Fibroblast of lung (primary cell): ENCODE measurements around the gene FOXC1. TPM values are rescaled to one million over a fixed set of nuclear protein-coding genes. Genes with fewer than 3 reads are reported as not detected.

Source experiments
- DNase-seq, 2 donors: peaks; one replicate each; pipeline versions ENCODE4 v3.0.0 to v3.0.0-alpha.2; 2010; ENCODE audit warnings: low read depth in 2 of 2
- H2AFZ ChIP-seq: 2 replicates; pipeline ENCODE4 v1.5.1; 2012; ENCODE audit warnings: low read length, control low read depth, inconsistent platforms
- H3K27ac ChIP-seq: 2 replicates; pipeline ENCODE4 v1.5.1; 2011; ENCODE audit warnings: low read length, control low read depth; ENCODE audit not compliant: insufficient read depth
- H3K27me3 ChIP-seq: 2 replicates; pipeline ENCODE4 v1.5.1; 2011; ENCODE audit warnings: mild to moderate bottlenecking, low read length; ENCODE audit not compliant: control insufficient read depth, insufficient read depth
- H3K36me3 ChIP-seq: 2 replicates; pipeline ENCODE4 v1.5.1; 2011; ENCODE audit warnings: low read length; ENCODE audit not compliant: control insufficient read depth, insufficient read depth
- H3K4me1 ChIP-seq: 2 replicates; pipeline ENCODE4 v1.5.1; 2011; ENCODE audit warnings: low read length; ENCODE audit not compliant: control insufficient read depth, insufficient read depth; ENCODE audit errors: extremely low read depth
- H3K4me2 ChIP-seq: 2 replicates; pipeline ENCODE4 v1.5.1; 2011; ENCODE audit warnings: low read length, control low read depth; ENCODE audit not compliant: insufficient read depth; ENCODE audit errors: extremely low read depth
- H3K4me3 ChIP-seq, 4 experiments: fragments of 200-600 bp in 1 of 4; sonication (generic) in 1 of 4; replicated peaks in 1 of 4; 2 replicates each; pipeline ENCODE4 v1.5.1; 2011 to 2016; ENCODE audit warnings: low read length in 4 of 4, low read depth in 3 of 4, mild to moderate bottlenecking in 3 of 4, control low read depth in 2 of 4, inconsistent platforms in 1 of 4, mixed read lengths in 1 of 4; ENCODE audit not compliant: insufficient read depth in 1 of 4; ENCODE audit errors: control extremely low read depth in 1 of 4
- H3K79me2 ChIP-seq: 2 replicates; pipeline ENCODE4 v1.5.1; 2012; ENCODE audit warnings: mild to moderate bottlenecking, low read length, inconsistent platforms; ENCODE audit not compliant: control insufficient read depth, insufficient read depth
- H3K9ac ChIP-seq: 2 replicates; pipeline ENCODE4 v1.5.1; 2011; ENCODE audit warnings: mild to moderate bottlenecking, low read length, control low read depth; ENCODE audit not compliant: insufficient read depth
- H3K9me3 ChIP-seq: 2 replicates; pipeline ENCODE4 v1.5.1; 2012; ENCODE audit warnings: low read depth, low read length; ENCODE audit not compliant: control insufficient read depth, insufficient read depth
- H4K20me1 ChIP-seq: 2 replicates; pipeline ENCODE4 v1.5.1; 2011; ENCODE audit warnings: low read length; ENCODE audit not compliant: control insufficient read depth, insufficient read depth; ENCODE audit errors: extremely low read depth
- EZH2 ChIP-seq: IDR thresholded peaks from 2 replicates; pipeline ENCODE4 v1.5.1; 2012; ENCODE audit warnings: low read length, control low read depth, mild to moderate bottlenecking; ENCODE audit errors: missing control alignments
- polyA plus RNA-seq, 2 donors: library from polyadenylated mRNA; depleted of rRNA in 1 of 2; stranded (reverse) in 1 of 2; unstranded in 1 of 2; fragments of >200 nt; gene quantifications; 2 replicates each; pipeline ENCODE4 v1.2.1, GENCODE V29; 2011 to 2012; ENCODE audit warnings: missing spikeins in 1 of 2
- total RNA-seq: library from RNA; depleted of rRNA; stranded (reverse); fragments of >200 nt; gene quantifications from 2 replicates; pipeline ENCODE4 v1.2.1, GENCODE V29; 2014
- TF ChIP-seq, protein P1 (sequence below), 2 donors: IDR thresholded peaks in 1 of 2; conservative IDR thresholded peaks in 1 of 2; 1 replicate in 1 of 2; 2 replicates in 1 of 2; pipeline ENCODE4 v1.5.1; 2011 to 2012; ENCODE audit warnings: low read length in 2 of 2, control low read depth in 1 of 2, inconsistent platforms in 1 of 2, low read depth in 1 of 2, mild to moderate bottlenecking in 1 of 2

Gene FOXC1
- total and polyA plus RNA-seq, 2 donors (not counting 1 experiment from before 2014, with no cell fraction given) = 0.66 to 2.3 TPM

GRCh38 chr6:1614448-1615150 lies 4.9 kb downstream of the FOXC1 start:
- Histone ChIP-seq H3K4me2 (no peak overlapping the region), H3K4me3 (peak overlapping the region in 1 of 4 experiments; percentile 67), H3K79me2 (peaks cover 2% of the 10 kb centered on the region), H4K20me1 (no peaks in the 10 kb centered on the region), H2AFZ (no peak overlapping the region), H3K36me3 (no peaks in the 10 kb centered on the region), H3K27ac (no peak overlapping the region), H3K9me3 (no peaks in the 10 kb centered on the region), H3K9ac (no peak overlapping the region), H3K4me1 (no peaks in the 10 kb centered on the region), H3K27me3 (no peaks in the 10 kb centered on the region)
- no peak for DNase-seq
- TF ChIP-seq EZH2 = no peak
- TF ChIP-seq, protein P1, sequence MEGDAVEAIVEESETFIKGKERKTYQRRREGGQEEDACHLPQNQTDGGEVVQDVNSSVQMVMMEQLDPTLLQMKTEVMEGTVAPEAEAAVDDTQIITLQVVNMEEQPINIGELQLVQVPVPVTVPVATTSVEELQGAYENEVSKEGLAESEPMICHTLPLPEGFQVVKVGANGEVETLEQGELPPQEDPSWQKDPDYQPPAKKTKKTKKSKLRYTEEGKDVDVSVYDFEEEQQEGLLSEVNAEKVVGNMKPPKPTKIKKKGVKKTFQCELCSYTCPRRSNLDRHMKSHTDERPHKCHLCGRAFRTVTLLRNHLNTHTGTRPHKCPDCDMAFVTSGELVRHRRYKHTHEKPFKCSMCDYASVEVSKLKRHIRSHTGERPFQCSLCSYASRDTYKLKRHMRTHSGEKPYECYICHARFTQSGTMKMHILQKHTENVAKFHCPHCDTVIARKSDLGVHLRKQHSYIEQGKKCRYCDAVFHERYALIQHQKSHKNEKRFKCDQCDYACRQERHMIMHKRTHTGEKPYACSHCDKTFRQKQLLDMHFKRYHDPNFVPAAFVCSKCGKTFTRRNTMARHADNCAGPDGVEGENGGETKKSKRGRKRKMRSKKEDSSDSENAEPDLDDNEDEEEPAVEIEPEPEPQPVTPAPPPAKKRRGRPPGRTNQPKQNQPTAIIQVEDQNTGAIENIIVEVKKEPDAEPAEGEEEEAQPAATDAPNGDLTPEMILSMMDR (conservative IDR thresholded peaks at IDR 0.05 in 1 of 2, IDR thresholded peaks at IDR 0.05 in 1 of 2; ENCODE audit: low read depth in 1 of 2, low read length in 2 of 2) = no peak

- H3K36me3 ChIP-seq = no peaks in the 10 kb centered on the region
- H4K20me1 ChIP-seq = no peaks in the 10 kb centered on the region
- H3K9ac ChIP-seq = no peak overlapping the region
- H3K4me1 ChIP-seq = no peaks in the 10 kb centered on the region
- no peak overlapping the region for H3K4me2 ChIP-seq
- peaks cover 5% of the 10 kb centered on the region for H3K27me3 ChIP-seq
- no peaks in the 10 kb centered on the region for H3K9me3 ChIP-seq
- no peak overlapping the region for H3K4me3 ChIP-seq
- DNase-seq = no peak
- H3K79me2 ChIP-seq = peaks cover 2% of the 10 kb centered on the region
- TF ChIP-seq, protein P1 (conservative IDR thresholded peaks at IDR 0.05 in 1 of 2, IDR thresholded peaks at IDR 0.05 in 1 of 2; ENCODE audit: low read depth in 1 of 2, low read length in 2 of 2) = no peak
- no peak for TF ChIP-seq EZH2
- H2AFZ ChIP-seq = no peak overlapping the region
- no peak overlapping the region for H3K27ac ChIP-seq
These were observed 5.6 kb downstream of the FOXC1 start for GRCh38 chr6:1615151-1615852.

DNA sequence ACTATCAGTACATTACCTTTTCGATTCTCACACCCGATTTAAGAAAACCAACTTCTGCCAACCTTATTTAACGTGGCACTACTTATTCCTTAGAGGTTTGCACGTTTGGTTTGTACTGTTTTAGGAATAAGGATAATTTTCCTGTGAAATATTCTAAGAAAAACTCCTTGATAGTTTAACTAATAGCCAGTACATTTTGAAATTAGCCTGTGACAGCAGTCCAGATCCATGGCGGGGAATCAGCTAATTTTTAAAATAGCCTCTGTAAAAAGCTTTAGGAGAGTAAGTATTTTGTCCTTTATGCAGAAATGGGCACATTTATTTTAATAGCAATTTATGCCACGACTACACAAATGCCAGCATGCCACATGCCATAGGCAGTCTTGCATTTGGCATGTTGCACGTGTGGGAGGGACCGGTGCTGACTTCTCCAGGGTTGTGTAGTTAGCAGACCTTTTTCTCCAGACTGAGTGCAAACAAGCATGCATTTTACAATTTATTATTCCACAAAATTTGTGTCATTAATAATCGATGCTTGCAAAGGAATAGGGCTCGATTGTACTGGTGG lies 6.2 kb downstream of the FOXC1 start:
- Histone ChIP-seq H3K4me2 (no peak overlapping the region), H3K9me3 (no peaks in the 10 kb centered on the region), H3K4me1 (no peaks in the 10 kb centered on the region), H3K4me3 (no peak overlapping the region), H3K27ac (no peak overlapping the region), H4K20me1 (no peaks in the 10 kb centered on the region), H3K27me3 (peaks cover 5% of the 10 kb centered on the region), H3K79me2 (peaks cover 2% of the 10 kb centered on the region), H2AFZ (no peak overlapping the region), H3K9ac (no peak overlapping the region), H3K36me3 (no peaks in the 10 kb centered on the region)
- DNase-seq = no peak
- TF ChIP-seq EZH2 = no peak
- TF ChIP-seq, protein P1 (conservative IDR thresholded peaks at IDR 0.05 in 1 of 2, IDR thresholded peaks at IDR 0.05 in 1 of 2; ENCODE audit: low read depth in 1 of 2, low read length in 2 of 2) = no peak
